Measurements from ENCODE around the gene FRMPD3.

DNA sequence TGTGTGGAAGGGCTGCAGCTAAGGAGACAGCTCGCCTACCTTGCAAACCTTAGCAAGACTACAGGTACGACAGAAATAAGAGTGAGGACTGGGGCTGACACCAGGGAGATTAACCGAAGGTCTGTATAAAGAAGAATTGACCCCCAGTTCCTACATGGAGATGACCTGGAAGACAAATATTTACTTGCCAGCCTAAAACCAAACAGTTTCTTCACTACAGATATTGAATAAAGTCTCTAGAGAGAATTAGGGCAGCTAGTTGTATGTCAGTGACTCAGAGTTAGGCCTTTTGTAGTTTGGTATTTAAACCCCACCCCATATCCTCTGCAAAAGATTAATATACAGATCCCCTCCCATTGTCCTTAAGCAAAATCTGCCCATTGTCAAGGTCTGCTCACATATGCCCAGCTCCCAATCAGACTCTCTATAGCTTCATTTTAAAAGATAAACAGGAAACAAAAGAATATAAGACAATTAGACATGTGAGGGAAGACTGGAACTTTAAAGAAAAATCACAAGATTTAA lies 28.1 kb upstream of the FRMPD3 start:
- no peak for TF ChIP-seq TAF1 (IDR thresholded peaks at IDR 0.05; ENCODE audit: borderline replicate concordance, insufficient read depth, low read length)
- TF ChIP-seq, protein P1, sequence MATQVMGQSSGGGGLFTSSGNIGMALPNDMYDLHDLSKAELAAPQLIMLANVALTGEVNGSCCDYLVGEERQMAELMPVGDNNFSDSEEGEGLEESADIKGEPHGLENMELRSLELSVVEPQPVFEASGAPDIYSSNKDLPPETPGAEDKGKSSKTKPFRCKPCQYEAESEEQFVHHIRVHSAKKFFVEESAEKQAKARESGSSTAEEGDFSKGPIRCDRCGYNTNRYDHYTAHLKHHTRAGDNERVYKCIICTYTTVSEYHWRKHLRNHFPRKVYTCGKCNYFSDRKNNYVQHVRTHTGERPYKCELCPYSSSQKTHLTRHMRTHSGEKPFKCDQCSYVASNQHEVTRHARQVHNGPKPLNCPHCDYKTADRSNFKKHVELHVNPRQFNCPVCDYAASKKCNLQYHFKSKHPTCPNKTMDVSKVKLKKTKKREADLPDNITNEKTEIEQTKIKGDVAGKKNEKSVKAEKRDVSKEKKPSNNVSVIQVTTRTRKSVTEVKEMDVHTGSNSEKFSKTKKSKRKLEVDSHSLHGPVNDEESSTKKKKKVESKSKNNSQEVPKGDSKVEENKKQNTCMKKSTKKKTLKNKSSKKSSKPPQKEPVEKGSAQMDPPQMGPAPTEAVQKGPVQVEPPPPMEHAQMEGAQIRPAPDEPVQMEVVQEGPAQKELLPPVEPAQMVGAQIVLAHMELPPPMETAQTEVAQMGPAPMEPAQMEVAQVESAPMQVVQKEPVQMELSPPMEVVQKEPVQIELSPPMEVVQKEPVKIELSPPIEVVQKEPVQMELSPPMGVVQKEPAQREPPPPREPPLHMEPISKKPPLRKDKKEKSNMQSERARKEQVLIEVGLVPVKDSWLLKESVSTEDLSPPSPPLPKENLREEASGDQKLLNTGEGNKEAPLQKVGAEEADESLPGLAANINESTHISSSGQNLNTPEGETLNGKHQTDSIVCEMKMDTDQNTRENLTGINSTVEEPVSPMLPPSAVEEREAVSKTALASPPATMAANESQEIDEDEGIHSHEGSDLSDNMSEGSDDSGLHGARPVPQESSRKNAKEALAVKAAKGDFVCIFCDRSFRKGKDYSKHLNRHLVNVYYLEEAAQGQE (IDR thresholded peaks at IDR 0.05; ENCODE audit: insufficient read depth in 1 of 2, low read depth in 2 of 2, low read length in 2 of 2) = no peak
